Stimulated activated CD8-positive, alpha-beta memory T cell treated with anti-CD3 and anti-CD28 coated beads, Interleukin-15, amount 100 ng/mL, for 4 hours (primary cell): Measurements from ENCODE around the gene MYO3B.
"Not testable (repeated sequence)": the region's sequence is repeated elsewhere in the genome, so short reads cannot be mapped to it uniquely, and the experiment has no call there.

Source experiments
- DNase-seq, 2 donors: peaks; one replicate each; pipeline ENCODE4 v3.0.0-alpha.2; 2020; ENCODE audit warnings: low read depth in 2 of 2

The MYO3B gene

GRCh38 chr2:170341684-170342623 lies 164.0 kb downstream of the MYO3B start:
- DNase-seq = no peak

- DNase-seq = no peak
These were observed 166.9 kb downstream of the MYO3B start for GRCh38 chr2:170344663-170345346.

- no peak for DNase-seq
These were observed 167.7 kb downstream of the MYO3B start for GRCh38 chr2:170345607-170346006.

GRCh38 chr2:170349269-170349668 lies 171.3 kb downstream of the MYO3B start:
- not testable (repeated sequence) for DNase-seq

GRCh38 chr2:170350929-170351826 lies 173.2 kb downstream of the MYO3B start:
- no peak for DNase-seq

GRCh38 chr2:170353723-170354122 lies 175.8 kb downstream of the MYO3B start:
- DNase-seq = no peak

- no peak for DNase-seq
These were observed 176.4 kb downstream of the MYO3B start for GRCh38 chr2:170354388-170354787.

GRCh38 chr2:170354855-170355780 lies 177.2 kb downstream of the MYO3B start:
- DNase-seq = no peak

GRCh38 chr2:170359466-170359865 lies 181.5 kb downstream of the MYO3B start:
- DNase-seq = no peak

GRCh38 chr2:170360546-170361089 lies 182.7 kb downstream of the MYO3B start:
- DNase-seq = no peak

- DNase-seq = peak in 1 of 2 donors; percentile 9
These were observed 183.4 kb downstream of the MYO3B start for GRCh38 chr2:170361090-170361936.

- no peak for DNase-seq
These were observed 184.4 kb downstream of the MYO3B start for GRCh38 chr2:170362313-170362870.

GRCh38 chr2:170362871-170363631 lies 185.1 kb downstream of the MYO3B start:
- no peak for DNase-seq

GRCh38 chr2:170365003-170365402 lies 187.1 kb downstream of the MYO3B start:
- no peak for DNase-seq

GRCh38 chr2:170365686-170366085 lies 187.7 kb downstream of the MYO3B start:
- no peak for DNase-seq

- no peak for DNase-seq
These were observed 190.4 kb downstream of the MYO3B start for GRCh38 chr2:170368370-170368769.

GRCh38 chr2:170369228-170369627 lies 191.3 kb downstream of the MYO3B start:
- no peak for DNase-seq

GRCh38 chr2:170369894-170370293 lies 191.9 kb downstream of the MYO3B start:
- no peak for DNase-seq
